Sigmoid colon (tissue), 3 donors: Measurements from ENCODE around the gene TOP2B.

Experiments
- POLR2A ChIP-seq, 2 donors: fragments of 450-650 bp; IDR thresholded peaks; one replicate each; pipeline ENCODE4 v1.6.1; 2016; ENCODE audit warnings: antibody characterized with exemption in 2 of 2, mild to moderate bottlenecking in 2 of 2, moderate library complexity in 2 of 2
- TF ChIP-seq, protein P1 (sequence below), 4 experiments: fragments of 450-650 bp in 3 of 4; fragments of 200-600 bp in 1 of 4; IDR thresholded peaks; one replicate each; pipeline ENCODE4 v1.5.1; 2016 to 2019; ENCODE audit warnings: antibody characterized with exemption in 4 of 4, mild to moderate bottlenecking in 3 of 4, moderate library complexity in 2 of 4

DNA sequence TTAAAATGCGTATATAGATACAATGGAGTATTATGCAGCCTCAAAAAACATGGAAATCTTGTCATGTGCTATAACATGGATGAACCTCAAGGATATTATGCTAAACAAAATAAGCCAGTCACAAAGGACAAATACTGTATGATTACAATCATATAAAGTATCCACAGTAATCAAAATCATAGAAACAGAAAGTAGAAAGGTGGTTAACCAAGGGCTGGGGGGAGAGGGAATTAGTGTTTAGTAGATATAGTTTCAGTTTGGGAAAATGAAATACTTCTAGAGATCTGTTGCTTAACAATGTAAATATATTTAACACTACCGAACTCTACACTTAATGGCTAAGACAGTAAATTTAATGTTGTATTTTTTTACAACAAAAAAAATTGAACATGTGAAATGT, 9.0 kb downstream of the TOP2B start:
- no peak for TF ChIP-seq POLR2A (IDR thresholded peaks at IDR 0.05)
- TF ChIP-seq, protein P1, sequence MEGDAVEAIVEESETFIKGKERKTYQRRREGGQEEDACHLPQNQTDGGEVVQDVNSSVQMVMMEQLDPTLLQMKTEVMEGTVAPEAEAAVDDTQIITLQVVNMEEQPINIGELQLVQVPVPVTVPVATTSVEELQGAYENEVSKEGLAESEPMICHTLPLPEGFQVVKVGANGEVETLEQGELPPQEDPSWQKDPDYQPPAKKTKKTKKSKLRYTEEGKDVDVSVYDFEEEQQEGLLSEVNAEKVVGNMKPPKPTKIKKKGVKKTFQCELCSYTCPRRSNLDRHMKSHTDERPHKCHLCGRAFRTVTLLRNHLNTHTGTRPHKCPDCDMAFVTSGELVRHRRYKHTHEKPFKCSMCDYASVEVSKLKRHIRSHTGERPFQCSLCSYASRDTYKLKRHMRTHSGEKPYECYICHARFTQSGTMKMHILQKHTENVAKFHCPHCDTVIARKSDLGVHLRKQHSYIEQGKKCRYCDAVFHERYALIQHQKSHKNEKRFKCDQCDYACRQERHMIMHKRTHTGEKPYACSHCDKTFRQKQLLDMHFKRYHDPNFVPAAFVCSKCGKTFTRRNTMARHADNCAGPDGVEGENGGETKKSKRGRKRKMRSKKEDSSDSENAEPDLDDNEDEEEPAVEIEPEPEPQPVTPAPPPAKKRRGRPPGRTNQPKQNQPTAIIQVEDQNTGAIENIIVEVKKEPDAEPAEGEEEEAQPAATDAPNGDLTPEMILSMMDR (IDR thresholded peaks at IDR 0.05): no peak
